Measurements from ENCODE around the gene APOBEC2.

GRCh38 chr6:41073203-41073967 lies 20.4 kb downstream of the APOBEC2 start:
- TF ChIP-seq MXI1 (IDR thresholded peaks at IDR 0.05; ENCODE audit: borderline replicate concordance, low read depth, low read length): no peak
- peak; percentile 60 for TF ChIP-seq CTCF (conservative IDR thresholded peaks at IDR 0.05; ENCODE audit: low read depth, low read length)
- peak; percentile 88 for TF ChIP-seq POLR2A (IDR thresholded peaks at IDR 0.05; ENCODE audit: low read depth, low read length)
- TF ChIP-seq RAD21 (IDR thresholded peaks at IDR 0.05; ENCODE audit: low read length): peak; percentile 35; the same call in 1 of the 2 replicates
- TF ChIP-seq CEBPB (IDR thresholded peaks at IDR 0.05; ENCODE audit: low read depth, low read length): no peak
- peak; percentile 19; the same call in 1 of the 2 replicates for TF ChIP-seq BHLHE40 (IDR thresholded peaks at IDR 0.05; ENCODE audit: low read depth, low read length)
- TF ChIP-seq MAFK (IDR thresholded peaks at IDR 0.05; ENCODE audit: low read depth, low read length): no peak
